Aorta (tissue), 5 donors: ENCODE data around the gene MGLL. TPM values are rescaled to one million over a fixed set of nuclear protein-coding genes. Genes with fewer than 3 reads are reported as not detected.
A peak's percentile ranks its signal among the peaks of the same experiment; 100 is the strongest.

ENCODE experiments used
- ATAC-seq: fragments of 200-7000 bp; cut with Tn5 transposase; one replicate; pipeline ENCODE4 v1.9.1; 2022; ENCODE audit warnings: moderate library complexity; ENCODE audit not compliant: low FRiP score
- DNase-seq, 2 donors: peaks; one replicate each; pipeline ENCODE4 v3.0.0-alpha.2; 2020
- H3K27ac ChIP-seq, 2 donors: one replicate each; pipeline ENCODE4 v1.5.1; 2013; ENCODE audit warnings: low read length in 2 of 2, mild to moderate bottlenecking in 2 of 2, moderate library complexity in 2 of 2, control low read depth in 1 of 2, inconsistent platforms in 1 of 2, low read depth in 1 of 2
- H3K27me3 ChIP-seq, 2 donors: one replicate each; pipeline ENCODE4 v1.6.1; 2013; ENCODE audit warnings: control low read depth in 1 of 2, low read length in 1 of 2, mild to moderate bottlenecking in 1 of 2, moderate library complexity in 1 of 2; ENCODE audit not compliant: insufficient read depth in 2 of 2, control insufficient read depth in 1 of 2
- H3K36me3 ChIP-seq, 2 donors: one replicate each; pipeline ENCODE4 v1.6.1; 2013; ENCODE audit warnings: control low read depth in 1 of 2, low read length in 1 of 2, mild to moderate bottlenecking in 1 of 2; ENCODE audit not compliant: insufficient read depth in 2 of 2, control insufficient read depth in 1 of 2
- H3K4me1 ChIP-seq, 2 donors: one replicate each; pipeline ENCODE4 v1.6.1; 2013; ENCODE audit warnings: low read length in 2 of 2, control low read depth in 1 of 2, mild to moderate bottlenecking in 1 of 2, moderate library complexity in 1 of 2; ENCODE audit not compliant: insufficient read depth in 2 of 2, control insufficient read depth in 1 of 2
- H3K4me3 ChIP-seq, 2 donors: one replicate each; pipeline ENCODE4 v1.5.1; 2013; ENCODE audit warnings: low read length in 2 of 2, control low read depth in 1 of 2, mild to moderate bottlenecking in 1 of 2
- H3K9me3 ChIP-seq: one replicate; pipeline ENCODE4 v1.6.1; 2013; ENCODE audit warnings: mild to moderate bottlenecking, low read length; ENCODE audit not compliant: control insufficient read depth
- WGBS, 2 donors: extraction: QIAGEN DNeasy Blood & Tissue Kit; methylation state at CpG; one replicate each; pipeline ENCODE4 v1.1.7; 2013; 5-methylcytosine and 5-hydroxymethylcytosine counted together
- intact Hi-C, 2 donors: fragments of 100-400 bp; cut with DNase I; formaldehyde crosslinking; loops; one replicate each; pipeline versions ENCODE4 v1.14.2 to v1.15.0; 2022
- polyA plus RNA-seq, 2 donors: library from polyadenylated mRNA; stranded (reverse); fragments of 200-250 nt; gene quantifications; one replicate each; pipeline ENCODE4 v1.2.3, GENCODE V29; 2013
- total RNA-seq, 2 donors: library from RNA; stranded (reverse); fragmentation: NEBNext Ultra II Directional; extraction: Animal tissue kit (Norgen Biotek cat#: 25700); gene quantifications; one replicate each; pipeline ENCODE4 v1.2.1, GENCODE V29; 2021
- donor health status: healthy with polysubstance abuse.
- donor health status: Bipolar disorder and iron deficiency.
- donor health status: DM: no; HTN: no; CAD: no.
- donor health status: DM: no; HTN: no; CAD: no.
- donor health status: DM: yes; HTN: yes; CAD: no.

The MGLL gene
- total and polyA plus RNA-seq, 4 donors = 18.3 to 85.3 (median 50.7) TPM

DNA sequence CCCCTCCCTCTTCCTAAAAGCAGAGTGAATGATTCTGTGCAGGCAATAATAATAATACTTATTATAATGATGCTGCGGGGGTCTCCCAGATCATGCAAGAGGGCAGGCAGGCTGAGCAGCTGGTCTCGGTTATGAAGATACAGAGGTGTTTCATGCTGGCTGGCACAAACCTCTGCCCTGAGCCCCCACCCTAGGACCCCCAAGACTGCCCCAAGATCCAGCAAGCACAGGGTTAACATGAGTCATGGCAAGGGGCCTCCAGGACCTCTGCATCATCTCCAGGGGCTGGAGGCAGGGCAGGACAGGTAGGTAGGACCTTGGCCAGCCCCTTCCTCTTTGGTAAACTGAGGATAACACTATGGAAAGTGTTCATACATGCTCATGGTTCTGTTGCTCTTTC is 2.7 kb downstream of the MGLL start:
- DNase-seq = no peak
- Histone ChIP-seq H3K27me3 (no peaks in the 10 kb centered on the region), H3K27ac (no peak overlapping the region), H3K4me3 (no peak overlapping the region), H3K36me3 (no peaks in the 10 kb centered on the region), H3K9me3 (no peaks in the 10 kb centered on the region), H3K4me1 (peaks cover 0 to 3% of the 10 kb centered on the region in 2 donors)
- no peak for ATAC-seq
- 91 to 92% methylated on average over 2 of the region's 2 CpGs for WGBS, 2 donors
- intact Hi-C loops = loop anchor here (5.0 to 10.0 kb wide), 5 partner anchors 37 to 165 kb away; no protein-coding TSS in a partner anchor

- no peak for DNase-seq
- H3K36me3 ChIP-seq = no peaks in the 10 kb centered on the region
- WGBS, 2 donors = 84 to 87% methylated on average over 9 of the region's 9 CpGs
- no peaks in the 10 kb centered on the region for H3K27me3 ChIP-seq
- H3K4me3 ChIP-seq = no peak overlapping the region
- H3K4me1 ChIP-seq = peaks cover 0 to 3% of the 10 kb centered on the region in 2 donors
- no peak overlapping the region for H3K27ac ChIP-seq
- intact Hi-C loops = loop anchor here in 1 of 2 donors (5.0 kb wide), 1 partner anchor 37 kb away; no protein-coding TSS in a partner anchor
- H3K9me3 ChIP-seq = no peaks in the 10 kb centered on the region
- ATAC-seq = no peak
These were observed 3.2 kb downstream of the MGLL start for GRCh38 chr3:127819086-127819485.

GRCh38 chr3:127817406-127817841 is 4.9 kb downstream of the MGLL start:
- intact Hi-C loops = loop anchor here in 1 of 2 donors (5.0 kb wide), 1 partner anchor 35 kb away; no protein-coding TSS in a partner anchor
- H3K9me3 ChIP-seq = no peaks in the 10 kb centered on the region
- peaks cover 0 to 2% of the 10 kb centered on the region in 2 donors for H3K4me1 ChIP-seq
- no peak overlapping the region for H3K27ac ChIP-seq
- peaks cover 0 to under 1% of the 10 kb centered on the region in 2 donors for H3K36me3 ChIP-seq
- DNase-seq (no peak), ATAC-seq (peak; percentile 24)
- WGBS, 2 donors = 57 to 74% methylated on average over 5 of the region's 5 CpGs
- no peaks in the 10 kb centered on the region for H3K27me3 ChIP-seq
- no peak overlapping the region for H3K4me3 ChIP-seq

DNA sequence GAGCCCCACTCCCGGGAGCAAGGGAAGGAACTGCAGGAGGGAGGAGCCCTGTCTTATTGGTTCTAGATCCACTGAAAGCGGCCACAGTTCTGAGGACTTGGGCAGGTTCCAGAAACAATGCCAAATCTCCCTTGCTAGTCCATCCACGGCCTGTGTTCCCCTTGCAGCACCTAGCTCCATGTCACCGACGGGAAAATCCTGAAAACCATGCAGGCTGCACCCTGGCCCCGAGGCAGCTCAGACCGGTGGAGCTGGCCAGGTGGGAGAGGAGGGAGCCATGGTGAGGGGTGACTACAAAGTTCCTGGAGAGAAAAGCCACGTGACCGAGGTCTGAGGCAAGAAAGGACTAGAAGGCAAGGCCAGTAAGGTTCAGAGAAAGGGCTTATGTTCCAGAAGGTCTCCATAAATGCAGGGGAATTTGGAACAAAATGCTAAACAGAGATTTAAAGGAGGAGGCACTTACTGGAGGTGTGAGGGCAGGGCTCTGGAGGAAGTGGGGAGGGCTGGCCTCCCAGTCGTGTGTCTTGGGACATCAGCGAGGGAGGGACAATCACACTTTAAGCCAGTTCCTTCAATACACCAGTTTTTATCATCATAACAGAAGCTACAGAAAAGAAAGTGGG is 5.4 kb downstream of the MGLL start:
- ATAC-seq (no peak), DNase-seq (no peak)
- Histone ChIP-seq H3K4me1 (peaks cover 0 to 2% of the 10 kb centered on the region in 2 donors), H3K36me3 (peaks cover 0 to 2% of the 10 kb centered on the region in 2 donors), H3K27ac (no peak overlapping the region), H3K27me3 (no peaks in the 10 kb centered on the region), H3K9me3 (no peaks in the 10 kb centered on the region), H3K4me3 (no peak overlapping the region)
- intact Hi-C loops = loop anchor here in 1 of 2 donors (5.0 kb wide), 1 partner anchor 35 kb away; no protein-coding TSS in a partner anchor
- WGBS, 2 donors = 85 to 88% methylated on average over 11 of the region's 11 CpGs

DNA sequence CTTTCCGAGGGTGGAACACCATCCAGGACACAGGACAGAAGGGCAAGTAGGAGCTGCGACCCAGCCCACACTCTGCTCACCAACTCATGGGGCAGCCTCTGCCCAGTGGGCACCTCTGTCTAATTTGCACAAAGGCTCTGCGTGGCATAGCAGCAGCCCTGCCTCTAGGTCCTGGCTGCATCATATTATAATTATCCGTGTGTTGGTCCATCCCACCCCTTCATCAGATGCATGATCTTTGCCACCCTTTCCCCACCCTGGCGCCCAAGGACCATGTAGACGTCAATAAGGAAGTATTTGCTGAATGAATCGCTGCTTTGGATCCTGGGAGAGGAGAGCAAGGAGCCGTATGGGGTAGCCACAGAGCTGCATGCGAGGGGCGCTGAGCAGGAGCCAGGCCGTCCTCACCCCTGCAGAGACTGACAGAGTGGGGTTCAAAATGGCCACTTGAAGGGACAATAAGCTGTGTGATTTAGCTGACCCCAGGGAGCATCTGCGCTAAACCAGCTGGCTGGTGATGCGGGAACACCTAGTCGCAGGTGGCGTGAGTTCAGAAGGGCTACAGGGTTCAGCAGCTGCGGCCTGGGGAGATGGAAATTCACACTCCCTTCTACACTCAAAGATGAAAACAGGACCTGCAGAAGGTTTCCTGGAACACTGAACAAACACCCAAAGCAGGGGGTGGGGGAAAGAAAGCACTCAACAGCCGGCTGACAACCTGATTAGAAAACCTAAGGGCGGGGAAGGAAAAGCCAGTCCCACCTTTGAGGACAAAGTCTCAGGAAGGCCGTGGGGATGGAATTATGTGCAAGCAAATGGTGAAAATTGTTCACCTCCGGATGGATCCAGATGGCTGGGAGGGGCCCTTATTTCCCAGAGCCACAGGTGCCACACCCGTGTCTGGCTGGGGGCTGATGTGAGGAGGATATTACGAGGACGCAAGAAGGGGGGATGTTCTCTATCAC is 6.4 kb downstream of the MGLL start:
- Histone ChIP-seq H3K27me3 (no peaks in the 10 kb centered on the region), H3K27ac (no peak overlapping the region), H3K4me3 (no peak overlapping the region), H3K4me1 (peaks cover 0 to 2% of the 10 kb centered on the region in 2 donors), H3K9me3 (no peaks in the 10 kb centered on the region), H3K36me3 (peaks cover 0 to 6% of the 10 kb centered on the region in 2 donors)
- ATAC-seq (no peak), DNase-seq (no peak)
- WGBS, 2 donors = 96 to 97% methylated on average over 23 of the region's 23 CpGs
- intact Hi-C loops = loop anchor here in 1 of 2 donors (5.0 kb wide), 1 partner anchor 34 kb away; no protein-coding TSS in a partner anchor

GRCh38 chr3:127815001-127815400 is 7.3 kb downstream of the MGLL start:
- Histone ChIP-seq H3K4me1 (peaks cover 0 to under 1% of the 10 kb centered on the region in 2 donors), H3K27me3 (no peaks in the 10 kb centered on the region), H3K27ac (no peak overlapping the region), H3K4me3 (no peak overlapping the region), H3K36me3 (peaks cover 0 to 11% of the 10 kb centered on the region in 2 donors), H3K9me3 (no peaks in the 10 kb centered on the region)
- 79 to 85% methylated on average over 7 of the region's 7 CpGs for WGBS, 2 donors
- DNase-seq = no peak
- intact Hi-C loops = loop anchor here in 1 of 2 donors (5.0 kb wide), 1 partner anchor 33 kb away; no protein-coding TSS in a partner anchor
- ATAC-seq = no peak

- no peak for DNase-seq
- WGBS, 2 donors = 74 to 75% methylated on average over 2 of the region's 2 CpGs
- no peaks in the 10 kb centered on the region for H3K27me3 ChIP-seq
- no peak overlapping the region for H3K27ac ChIP-seq
- no peak overlapping the region for H3K4me3 ChIP-seq
- peaks cover 0 to 11% of the 10 kb centered on the region in 2 donors for H3K36me3 ChIP-seq
- H3K9me3 ChIP-seq = no peaks in the 10 kb centered on the region
- no peak for ATAC-seq
- H3K4me1 ChIP-seq = no peaks in the 10 kb centered on the region
- intact Hi-C loops = no loop called here
These were observed 8.0 kb downstream of the MGLL start for GRCh38 chr3:127814325-127814781.

DNA sequence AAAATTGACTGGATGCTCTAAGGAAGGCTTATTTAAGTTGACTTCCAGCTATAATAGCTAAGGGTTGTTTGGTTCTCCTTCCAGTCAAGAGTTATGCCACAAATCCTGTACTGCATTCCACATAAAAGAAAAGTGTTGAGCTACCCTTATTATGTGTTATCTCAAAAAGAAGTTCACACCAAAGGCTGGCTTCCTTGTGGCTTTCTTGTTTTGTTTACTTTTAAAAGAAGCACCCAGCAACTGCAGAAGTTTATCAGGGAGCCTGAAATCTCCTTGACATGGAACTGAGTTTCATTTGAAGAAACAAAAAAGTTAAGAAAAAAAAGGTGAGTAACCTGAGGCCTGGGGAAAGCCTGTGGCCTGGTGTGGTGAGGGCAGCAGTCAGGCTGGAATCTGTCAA is 10.2 kb downstream of the MGLL start:
- H3K27me3 ChIP-seq = no peaks in the 10 kb centered on the region
- H3K9me3 ChIP-seq = no peaks in the 10 kb centered on the region
- intact Hi-C loops = no loop called here
- no peak overlapping the region for H3K27ac ChIP-seq
- peaks cover 0 to 11% of the 10 kb centered on the region in 2 donors for H3K36me3 ChIP-seq
- H3K4me3 ChIP-seq = no peak overlapping the region
- H3K4me1 ChIP-seq = no peaks in the 10 kb centered on the region
- DNase-seq (no peak), ATAC-seq (no peak)
